HEK293T (cell line): ENCODE data around the gene FBXW5.

Source experiments
- CTCF ChIA-PET: fragments of 350-600 bp; formaldehyde crosslinking; extraction: SDS; loops from one replicate; lab custom pipeline; 2021; ENCODE audit warnings: antibody characterized with exemption, inconsistent platforms; lab: Yijun Ruan, JAX
- POLR2A ChIA-PET: fragments of 350-600 bp; formaldehyde crosslinking; extraction: SDS; loops from one replicate; lab custom pipeline; 2020; ENCODE audit warnings: antibody characterized with exemption, inconsistent platforms; lab: Yijun Ruan, JAX
- DNase-seq: peaks from one replicate; pipeline ENCODE4 v3.0.0; 2012; ENCODE audit warnings: mixed read lengths; ENCODE audit errors: extremely low spot score
- ARNT ChIP-seq: fragments of 450-650 bp; IDR thresholded peaks from 2 replicates; pipeline ENCODE4 v1.6.1; 2017; ENCODE audit warnings: mild to moderate bottlenecking
- BHLHE40 ChIP-seq: fragments of 450-650 bp; IDR thresholded peaks from 2 replicates; pipeline ENCODE4 v1.6.1; 2016; ENCODE audit warnings: mild to moderate bottlenecking, moderate library complexity, borderline replicate concordance
- CTBP1 ChIP-seq: fragments of 450-650 bp; IDR thresholded peaks from 2 replicates; pipeline ENCODE4 v1.6.1; 2016; ENCODE audit warnings: borderline replicate concordance
- ELF4 ChIP-seq: fragments of 450-650 bp; IDR thresholded peaks from 2 replicates; pipeline ENCODE4 v1.6.1; 2017; ENCODE audit warnings: antibody characterized with exemption
- FOXA1 ChIP-seq: fragments of 450-650 bp; IDR thresholded peaks from 2 replicates; pipeline ENCODE4 v1.6.1; 2016; ENCODE audit warnings: mild to moderate bottlenecking
- FOXK2 ChIP-seq: fragments of 450-650 bp; IDR thresholded peaks from 2 replicates; pipeline ENCODE4 v1.6.1; 2016; ENCODE audit warnings: mild to moderate bottlenecking
- FOXM1 ChIP-seq: fragments of 450-650 bp; IDR thresholded peaks from 2 replicates; pipeline ENCODE4 v1.6.1; 2017; ENCODE audit warnings: mild to moderate bottlenecking, borderline replicate concordance
- HDGF ChIP-seq: fragments of 450-650 bp; IDR thresholded peaks from 2 replicates; pipeline ENCODE4 v1.6.1; 2017; ENCODE audit warnings: antibody characterized with exemption, borderline replicate concordance
- L3MBTL2 ChIP-seq: fragments of 450-650 bp; conservative IDR thresholded peaks from 2 replicates; pipeline ENCODE4 v1.6.1; 2016; ENCODE audit warnings: mild to moderate bottlenecking
- LEF1 ChIP-seq: fragments of 450-650 bp; IDR thresholded peaks from 2 replicates; pipeline ENCODE4 v1.6.1; 2017; ENCODE audit warnings: mild to moderate bottlenecking, borderline replicate concordance
- NFRKB ChIP-seq: fragments of 450-650 bp; IDR thresholded peaks from 2 replicates; pipeline ENCODE4 v1.6.1; 2016; ENCODE audit warnings: mild to moderate bottlenecking, moderate library complexity
- SP1 ChIP-seq: fragments of 450-650 bp; IDR thresholded peaks from 2 replicates; pipeline ENCODE4 v1.6.1; 2017
- SUZ12 ChIP-seq: fragments of 450-650 bp; IDR thresholded peaks from 2 replicates; pipeline ENCODE4 v1.6.1; 2016; ENCODE audit warnings: mild to moderate bottlenecking
- TARDBP ChIP-seq: fragments of 450-650 bp; IDR thresholded peaks from 2 replicates; pipeline ENCODE4 v1.6.1; 2016
- ZNF384 ChIP-seq: fragments of 450-650 bp; IDR thresholded peaks from 2 replicates; pipeline ENCODE4 v1.6.1; 2016
- TF ChIP-seq, protein P1 (sequence below): fragments of 450-650 bp; IDR thresholded peaks from 2 replicates; pipeline ENCODE4 v1.6.1; 2016

FBXW5 gene

GRCh38 chr9:136973618-136974617 lies 29.4 kb upstream of the FBXW5 start:
- no peak for DNase-seq
- POLR2A ChIA-PET = interaction anchor here (0.6 to 1.4 kb wide), 4 partner anchors 18 to 26 kb away, joined by 3 to 8 read pairs (median 3); partner anchors contain the start of gene PAXX
- CTCF ChIA-PET = interaction anchor here (0.7 to 1.4 kb wide), 3 partner anchors 26 to 62 kb away, joined by 3 to 5 read pairs (median 3); no protein-coding TSS in a partner anchor
- TF ChIP-seq ARNT = no peak
- no peak for TF ChIP-seq LEF1
- TF ChIP-seq ELF4 = no peak
- no peak for TF ChIP-seq CTBP1
- TF ChIP-seq FOXA1 = no peak
- no peak for TF ChIP-seq FOXM1
- no peak for TF ChIP-seq NFRKB
- no peak for TF ChIP-seq HDGF
- TF ChIP-seq, protein P1, sequence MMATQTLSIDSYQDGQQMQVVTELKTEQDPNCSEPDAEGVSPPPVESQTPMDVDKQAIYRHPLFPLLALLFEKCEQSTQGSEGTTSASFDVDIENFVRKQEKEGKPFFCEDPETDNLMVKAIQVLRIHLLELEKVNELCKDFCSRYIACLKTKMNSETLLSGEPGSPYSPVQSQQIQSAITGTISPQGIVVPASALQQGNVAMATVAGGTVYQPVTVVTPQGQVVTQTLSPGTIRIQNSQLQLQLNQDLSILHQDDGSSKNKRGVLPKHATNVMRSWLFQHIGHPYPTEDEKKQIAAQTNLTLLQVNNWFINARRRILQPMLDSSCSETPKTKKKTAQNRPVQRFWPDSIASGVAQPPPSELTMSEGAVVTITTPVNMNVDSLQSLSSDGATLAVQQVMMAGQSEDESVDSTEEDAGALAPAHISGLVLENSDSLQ = no peak

DNA sequence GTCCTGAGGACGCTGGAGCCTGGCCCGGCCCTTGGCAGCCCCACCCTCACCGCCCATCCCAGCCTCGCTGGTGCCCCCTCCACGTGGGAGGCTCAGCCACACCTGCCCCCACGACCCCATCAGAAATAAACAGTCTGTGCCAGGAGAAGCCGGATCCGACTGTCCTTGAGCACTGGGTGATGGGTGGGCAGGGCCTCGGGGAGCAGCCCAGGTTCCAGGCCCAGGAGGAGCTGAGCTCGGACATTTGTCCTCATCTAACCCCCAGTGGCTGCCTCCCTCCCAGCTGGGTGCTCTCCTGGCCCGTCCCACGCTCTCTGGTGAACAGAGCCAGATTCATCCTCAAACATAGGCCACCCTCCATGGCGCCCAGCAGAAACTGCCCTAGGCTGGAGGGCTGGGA lies 28.2 kb upstream of the FBXW5 start:
- CTCF ChIA-PET = no interaction called here
- POLR2A ChIA-PET = interaction anchor here (1.1 kb wide), 1 partner anchor 24 kb away, joined by 3 read pairs; no protein-coding TSS in a partner anchor
- TF ChIP-seq FOXK2 (no peak), ARNT (no peak), HDGF (no peak), TARDBP (no peak), CTBP1 (no peak), ELF4 (no peak), FOXA1 (no peak), NFRKB (no peak), LEF1 (no peak)
- no peak for DNase-seq

GRCh38 chr9:136972335-136972734 lies 27.8 kb upstream of the FBXW5 start:
- TF ChIP-seq L3MBTL2 = no peak
- TF ChIP-seq FOXK2 = no peak
- TF ChIP-seq NFRKB = no peak
- no peak for TF ChIP-seq TARDBP
- no peak for TF ChIP-seq HDGF
- TF ChIP-seq BHLHE40 = no peak
- TF ChIP-seq LEF1 = no peak
- no peak for TF ChIP-seq SP1
- no peak for TF ChIP-seq FOXM1
- no peak for TF ChIP-seq FOXA1
- TF ChIP-seq, protein P1 = no peak
- no peak for TF ChIP-seq CTBP1
- TF ChIP-seq ARNT = no peak
- TF ChIP-seq ZNF384 = no peak
- no peak for TF ChIP-seq SUZ12
- DNase-seq = no peak
- ChIA-PET POLR2A (no interaction called here), CTCF (no interaction called here)

GRCh38 chr9:136971746-136972145 lies 27.2 kb upstream of the FBXW5 start:
- CTCF ChIA-PET = no interaction called here
- POLR2A ChIA-PET = no interaction called here
- TF ChIP-seq FOXM1 = no peak
- no peak for DNase-seq

DNA sequence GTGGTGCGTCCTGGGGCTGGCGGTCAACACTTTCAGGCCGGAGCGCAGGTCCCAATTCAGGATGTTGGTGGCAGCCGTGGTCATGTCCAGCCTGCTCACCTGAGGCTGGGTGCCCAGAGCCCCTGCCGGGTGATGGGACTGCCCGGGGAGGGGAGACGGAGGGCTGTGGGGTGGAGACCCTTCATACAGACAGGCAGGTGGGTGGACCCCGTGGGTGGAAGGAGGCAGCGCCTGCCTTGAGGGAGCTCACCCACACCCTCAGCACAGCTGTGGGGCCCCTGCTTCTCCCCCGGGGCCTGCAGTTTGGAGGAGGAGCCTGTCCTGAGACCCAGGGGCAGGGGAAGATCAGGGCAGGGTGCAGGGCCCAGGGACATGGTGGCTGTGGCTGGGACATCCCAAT lies 25.8 kb upstream of the FBXW5 start:
- TF ChIP-seq L3MBTL2 (no peak), BHLHE40 (no peak), NFRKB (no peak), ZNF384 (no peak), SUZ12 (no peak), LEF1 (no peak), TARDBP (no peak), FOXK2 (no peak), ELF4 (no peak), HDGF (no peak), FOXM1 (no peak)
- POLR2A ChIA-PET = interaction anchor here (1.6 kb wide), 1 partner anchor 19 kb away, joined by 3 read pairs; no protein-coding TSS in a partner anchor
- no peak for DNase-seq
- CTCF ChIA-PET = interaction anchor here (2.1 kb wide), 1 partner anchor 59 kb away, joined by 6 read pairs; no protein-coding TSS in a partner anchor

DNA sequence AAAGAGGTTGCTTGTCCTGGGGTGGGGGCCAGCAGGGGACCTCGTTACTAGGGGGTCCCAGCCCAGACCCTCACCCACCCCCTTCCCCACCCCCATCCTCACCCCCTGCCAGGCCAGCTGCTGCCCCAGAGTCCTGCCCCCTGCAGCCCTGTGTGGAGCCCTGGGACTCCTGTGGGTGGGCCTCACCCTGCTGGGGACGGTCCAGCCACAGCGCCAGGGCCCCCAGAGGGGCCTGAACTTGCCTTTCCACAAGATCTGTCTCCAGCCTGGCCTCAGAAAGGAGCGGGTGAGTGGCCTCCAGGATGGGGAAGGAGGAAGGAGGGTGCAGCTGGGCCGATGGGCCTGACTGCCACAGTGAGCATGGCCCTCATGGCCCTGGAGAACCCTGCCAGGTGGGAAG lies 25.2 kb upstream of the FBXW5 start:
- CTCF ChIA-PET = interaction anchor here (2.1 kb wide), 1 partner anchor 59 kb away, joined by 6 read pairs; no protein-coding TSS in a partner anchor
- POLR2A ChIA-PET = interaction anchor here (1.6 kb wide), 1 partner anchor 19 kb away, joined by 3 read pairs; no protein-coding TSS in a partner anchor
- TF ChIP-seq TARDBP (no peak), HDGF (no peak), FOXA1 (no peak), SP1 (no peak), NFRKB (no peak), CTBP1 (no peak), ZNF384 (no peak), SUZ12 (no peak), FOXK2 (no peak), FOXM1 (no peak)

GRCh38 chr9:136969150-136969549 lies 24.6 kb upstream of the FBXW5 start:
- ChIA-PET CTCF (no interaction called here), POLR2A (interaction anchor here (0.8 to 1.6 kb wide), 2 partner anchors 18 to 23 kb away, joined by 3 read pairs; partner anchors contain the start of gene PAXX)
- no peak for DNase-seq
- TF ChIP-seq SP1 (no peak), BHLHE40 (no peak), TARDBP (no peak), FOXA1 (no peak), ELF4 (no peak), FOXK2 (no peak), HDGF (no peak), LEF1 (no peak)
- TF ChIP-seq, protein P1 = no peak

More for the DNA sequence above, 25.2 kb upstream of the FBXW5 start:
- no peak for DNase-seq
